ENCODE data around the gene TTI1. TPM values are rescaled to one million over a fixed set of nuclear protein-coding genes. Genes with fewer than 3 reads are reported as not detected.
A peak's percentile ranks its signal among the peaks of the same experiment; 100 is the strongest.

The TTI1 gene
- total and polyA plus RNA-seq, 2 of the 13 experiments (the other 11 are each of a cell fraction or from before 2014, with no cell fraction given) = 22.9 to 39.8 TPM

DNA sequence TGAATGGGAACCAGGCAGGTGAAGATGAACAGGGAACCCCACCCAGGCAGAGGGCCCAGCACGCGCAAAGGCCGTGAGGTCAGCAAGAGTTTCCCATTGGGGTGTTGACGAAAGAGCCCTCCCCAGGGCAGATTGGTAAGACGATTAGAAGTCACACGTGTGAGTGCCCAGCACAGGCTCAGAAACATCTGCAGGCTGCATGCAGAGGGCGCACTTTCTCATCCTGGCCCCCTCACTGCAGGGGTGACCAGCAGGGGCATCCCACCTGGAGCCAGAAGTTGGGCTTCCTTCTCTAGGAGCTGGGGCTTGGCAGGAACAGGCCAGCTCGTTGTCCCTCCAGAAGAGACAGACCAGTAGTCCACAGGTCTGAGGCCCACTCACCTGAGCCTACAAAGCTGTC lies 91.9 kb downstream of the TTI1 start (continued):
- TF ChIP-seq THRA (CRISPR knock-in tag; IDR thresholded peaks at IDR 0.05; ENCODE audit: borderline replicate concordance) (peak; percentile 32; the same call in 1 of the 2 replicates), ZNF556 (CRISPR knock-in tag; IDR thresholded peaks at IDR 0.05; ENCODE audit: borderline replicate concordance) (no peak), KDM2A (CRISPR knock-in tag; IDR thresholded peaks at IDR 0.05; ENCODE audit: borderline replicate concordance, low read depth) (peak; percentile 58; the same call in 1 of the 2 replicates), ZBTB7A (CRISPR knock-in tag; IDR thresholded peaks at IDR 0.05) (peak; percentile 74), MAZ (IDR thresholded peaks at IDR 0.05; ENCODE audit: borderline replicate concordance, low read depth, low read length) (0 out of 2 replicates have a peak, but pooled peaks have one; percentile 56), MAZ (CRISPR knock-in tag; IDR thresholded peaks at IDR 0.05; ENCODE audit: low read depth) (no peak), IRF2 (CRISPR knock-in tag; IDR thresholded peaks at IDR 0.05) (peak; percentile 51; the same call in 1 of the 2 replicates), RFXANK (CRISPR knock-in tag; IDR thresholded peaks at IDR 0.05) (no peak), MYC (CRISPR knock-in tag; IDR thresholded peaks at IDR 0.05; ENCODE audit: borderline replicate concordance) (peak; percentile 49; the same call in 1 of the 2 replicates), SETDB1 (CRISPR knock-in tag; IDR thresholded peaks at IDR 0.05; ENCODE audit: borderline replicate concordance) (no peak), ZNF333 (CRISPR knock-in tag; IDR thresholded peaks at IDR 0.05; ENCODE audit: borderline replicate concordance) (0 out of 2 replicates have a peak, but pooled peaks have one; percentile 21), ZNF891 (CRISPR knock-in tag; IDR thresholded peaks at IDR 0.05) (0 out of 2 replicates have a peak, but pooled peaks have one; percentile 36), ZNF263 (CRISPR knock-in tag; IDR thresholded peaks at IDR 0.05) (peak; percentile 59; the same call in 1 of the 2 replicates)
- TF ChIP-seq, protein P1, sequence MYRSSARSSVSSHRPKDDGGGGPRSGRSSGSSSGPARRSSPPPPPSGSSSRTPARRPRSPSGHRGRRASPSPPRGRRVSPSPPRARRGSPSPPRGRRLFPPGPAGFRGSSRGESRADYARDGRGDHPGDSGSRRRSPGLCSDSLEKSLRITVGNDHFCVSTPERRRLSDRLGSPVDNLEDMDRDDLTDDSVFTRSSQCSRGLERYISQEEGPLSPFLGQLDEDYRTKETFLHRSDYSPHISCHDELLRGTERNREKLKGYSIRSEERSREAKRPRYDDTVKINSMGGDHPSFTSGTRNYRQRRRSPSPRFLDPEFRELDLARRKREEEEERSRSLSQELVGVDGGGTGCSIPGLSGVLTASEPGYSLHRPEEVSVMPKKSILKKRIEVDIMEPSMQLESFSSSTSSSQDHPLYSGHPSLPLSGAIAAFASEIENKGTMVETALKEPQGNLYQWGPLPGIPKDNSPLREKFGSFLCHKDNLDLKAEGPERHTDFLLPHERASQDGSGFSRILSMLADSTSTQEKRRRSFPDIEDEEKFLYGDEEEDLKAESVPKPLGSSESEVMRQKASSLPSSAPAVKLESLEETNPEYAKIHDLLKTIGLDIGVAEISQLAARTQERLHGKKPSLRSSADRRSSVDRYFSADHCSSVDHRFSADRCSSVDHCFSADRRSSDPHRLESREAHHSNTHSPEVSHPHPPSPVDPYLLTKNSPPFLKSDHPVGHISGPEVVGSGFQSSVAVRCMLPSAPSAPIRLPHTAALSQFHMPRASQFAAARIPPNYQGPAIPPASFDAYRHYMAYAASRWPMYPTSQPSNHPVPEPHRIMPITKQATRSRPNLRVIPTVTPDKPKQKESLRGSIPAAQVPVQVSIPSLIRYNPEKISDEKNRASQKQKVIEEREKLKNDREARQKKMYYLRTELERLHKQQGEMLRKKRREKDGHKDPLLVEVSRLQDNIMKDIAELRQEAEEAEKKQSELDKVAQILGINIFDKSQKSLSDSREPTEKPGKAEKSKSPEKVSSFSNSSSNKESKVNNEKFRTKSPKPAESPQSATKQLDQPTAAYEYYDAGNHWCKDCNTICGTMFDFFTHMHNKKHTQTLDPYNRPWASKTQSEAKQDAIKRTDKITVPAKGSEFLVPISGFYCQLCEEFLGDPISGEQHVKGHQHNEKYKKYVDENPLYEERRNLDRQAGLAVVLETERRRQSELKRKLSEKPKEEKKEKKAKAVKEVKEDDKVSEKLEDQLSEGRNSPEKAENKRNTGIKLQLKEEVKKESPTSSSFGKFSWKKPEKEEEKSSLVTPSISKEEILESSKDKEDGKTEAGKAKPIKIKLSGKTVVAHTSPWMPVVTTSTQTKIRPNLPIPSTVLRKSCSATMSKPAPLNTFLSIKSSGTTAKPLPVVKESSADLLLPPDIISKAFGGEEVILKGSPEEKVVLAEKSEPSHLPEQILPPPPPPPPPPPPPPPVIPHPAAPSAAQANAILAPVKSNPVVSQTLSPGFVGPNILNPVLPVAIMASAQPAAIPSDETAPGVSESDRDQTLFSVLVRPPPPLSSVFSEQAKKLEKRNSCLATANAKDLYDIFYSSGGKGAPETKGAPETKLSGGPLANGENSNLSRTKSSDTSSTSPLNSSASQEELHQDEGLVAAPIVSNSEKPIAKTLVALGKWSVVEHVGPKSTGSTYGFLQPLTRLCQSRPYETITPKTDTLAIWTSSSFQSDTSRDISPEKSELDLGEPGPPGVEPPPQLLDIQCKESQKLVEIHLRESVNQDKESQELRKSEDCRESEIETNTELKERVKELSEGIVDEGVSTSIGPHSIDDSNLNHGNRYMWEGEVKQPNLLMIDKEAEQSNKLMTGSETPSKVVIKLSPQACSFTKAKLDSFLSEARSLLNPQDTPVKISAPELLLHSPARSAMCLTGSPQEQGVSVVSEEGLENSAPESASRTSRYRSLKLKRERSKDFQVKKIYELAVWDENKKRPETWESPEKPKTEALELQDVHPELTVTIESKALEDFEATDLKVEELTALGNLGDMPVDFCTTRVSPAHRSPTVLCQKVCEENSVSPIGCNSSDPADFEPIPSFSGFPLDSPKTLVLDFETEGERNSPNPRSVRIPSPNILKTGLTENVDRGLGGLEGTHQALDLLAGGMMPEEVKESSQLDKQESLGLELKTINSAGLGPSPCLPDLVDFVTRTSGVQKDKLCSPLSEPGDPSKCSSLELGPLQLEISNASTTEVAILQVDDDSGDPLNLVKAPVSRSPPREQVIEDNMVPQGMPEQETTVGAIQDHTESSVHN (CRISPR knock-in tag; IDR thresholded peaks at IDR 0.05) = no peak

Data from HepG2 (cell line).